Hematopoietic multipotent progenitor cell (in vitro differentiated cells): ENCODE measurements around the gene SDSL. TPM values are rescaled to one million over a fixed set of nuclear protein-coding genes. Genes with fewer than 3 reads are reported as not detected.

Experiments used
- DNase-seq, 3 donors: peaks; one replicate each; pipeline ENCODE4 v3.0.0-alpha.2; 2011 to 2015; ENCODE audit warnings: low read depth in 2 of 3, low spot score in 2 of 3
- total RNA-seq: library from RNA; depleted of rRNA; stranded (reverse); fragments of >200 nt; gene quantifications from one replicate; pipeline ENCODE4 v1.2.3, GENCODE V29; 2012

The SDSL gene
- total RNA-seq, 1 donor = 16.2 TPM

GRCh38 chr12:113396200-113396599, 26.0 kb upstream of the SDSL start:
- DNase-seq = no peak

GRCh38 chr12:113396828-113397496, 25.2 kb upstream of the SDSL start:
- DNase-seq = no peak

GRCh38 chr12:113397497-113398197, 24.5 kb upstream of the SDSL start:
- DNase-seq = no peak

- DNase-seq = no peak
These were observed 23.6 kb upstream of the SDSL start for GRCh38 chr12:113398346-113399290.

DNA sequence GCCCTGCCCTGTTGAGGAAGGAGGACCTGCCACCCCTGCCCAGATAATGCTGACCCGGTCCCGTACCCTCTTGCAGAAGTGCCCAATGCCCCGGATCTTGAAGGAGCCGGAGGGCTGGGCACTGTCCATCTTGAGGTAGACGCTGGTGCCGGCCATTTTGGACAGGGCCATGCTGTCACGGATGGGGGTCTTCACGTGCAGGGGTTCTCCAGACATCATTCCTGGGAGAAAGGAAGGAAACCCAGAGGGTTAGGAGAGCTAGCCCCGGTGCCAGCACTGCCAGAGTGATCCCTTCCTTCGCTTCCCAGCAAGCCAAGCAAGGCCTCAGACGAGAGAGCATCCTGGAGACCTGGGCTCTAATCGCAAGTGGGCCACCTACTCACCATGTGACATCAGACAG, 22.7 kb upstream of the SDSL start:
- DNase-seq = no peak

- DNase-seq = no peak
These were observed 21.8 kb upstream of the SDSL start for GRCh38 chr12:113400362-113400761.

- DNase-seq = no peak
These were observed 20.8 kb upstream of the SDSL start for GRCh38 chr12:113401066-113402000.

DNA sequence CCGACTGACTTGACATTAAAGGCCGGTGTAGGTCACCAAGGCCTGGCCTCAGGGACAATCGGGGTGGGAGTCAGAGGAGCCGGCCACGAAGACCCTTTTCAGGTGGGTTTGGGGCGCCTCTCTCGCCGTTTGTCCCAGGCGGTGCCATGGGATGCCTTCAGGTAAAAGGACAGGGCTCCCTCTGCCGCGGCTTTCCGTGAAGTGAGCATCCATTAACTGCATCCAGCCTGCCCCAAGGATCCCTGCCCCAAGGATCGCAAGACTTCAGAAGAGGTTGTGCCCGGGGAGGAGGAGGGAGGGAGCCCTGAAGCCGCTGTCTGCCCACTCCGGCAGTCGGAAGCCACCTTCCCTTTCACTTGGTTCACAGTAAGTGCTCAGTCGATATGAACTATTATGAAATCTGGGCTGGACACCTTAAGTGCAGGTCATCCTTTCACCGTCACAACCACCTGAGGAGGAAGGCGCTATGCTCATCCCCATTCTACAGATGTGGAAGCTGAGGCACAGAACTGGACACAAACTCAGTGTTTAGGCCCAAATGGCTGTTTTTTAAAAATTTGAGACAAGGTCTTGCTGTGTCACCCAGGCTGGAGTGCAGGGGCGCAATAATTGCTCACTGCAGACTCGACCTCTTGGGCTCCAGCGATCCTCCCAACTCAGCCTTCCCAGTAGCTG, 19.5 kb upstream of the SDSL start:
- no peak for DNase-seq

- DNase-seq = peak in 2 of 3 donors; percentile 50 to 58
These were observed 18.5 kb upstream of the SDSL start, which contains the start of gene SDS for GRCh38 chr12:113403435-113404415. TSS of gene SDS (minus strand) at chr12:113403887. CDS start at chr12:113399708, 4,179 bp downstream.

DNA sequence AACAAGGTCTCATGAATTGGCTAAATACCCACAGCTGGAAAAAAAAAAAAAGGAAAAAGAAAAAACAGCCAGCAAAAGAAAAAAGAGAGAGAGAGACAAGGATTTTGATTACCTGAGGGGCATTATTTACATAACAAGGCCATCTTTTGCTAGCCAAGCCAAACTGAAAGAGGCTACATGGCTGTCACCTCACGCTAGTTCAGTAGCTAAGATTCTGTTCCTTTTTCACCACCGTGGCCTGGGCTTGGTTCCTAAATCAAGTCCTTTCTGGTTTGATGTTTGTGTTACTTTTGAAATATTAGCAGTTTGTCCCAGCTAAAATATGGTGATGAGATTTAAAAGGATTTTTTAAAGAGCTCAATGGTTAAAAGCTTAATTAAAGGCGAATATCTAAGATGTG, 16.5 kb upstream of the SDSL start:
- no peak for DNase-seq

GRCh38 chr12:113407931-113408600, 14.1 kb upstream of the SDSL start:
- DNase-seq = peak in 2 of 3 donors; percentile 20 to 26

GRCh38 chr12:113408756-113409298, 13.4 kb upstream of the SDSL start:
- peak in 1 of 3 donors; percentile 59 for DNase-seq

DNA sequence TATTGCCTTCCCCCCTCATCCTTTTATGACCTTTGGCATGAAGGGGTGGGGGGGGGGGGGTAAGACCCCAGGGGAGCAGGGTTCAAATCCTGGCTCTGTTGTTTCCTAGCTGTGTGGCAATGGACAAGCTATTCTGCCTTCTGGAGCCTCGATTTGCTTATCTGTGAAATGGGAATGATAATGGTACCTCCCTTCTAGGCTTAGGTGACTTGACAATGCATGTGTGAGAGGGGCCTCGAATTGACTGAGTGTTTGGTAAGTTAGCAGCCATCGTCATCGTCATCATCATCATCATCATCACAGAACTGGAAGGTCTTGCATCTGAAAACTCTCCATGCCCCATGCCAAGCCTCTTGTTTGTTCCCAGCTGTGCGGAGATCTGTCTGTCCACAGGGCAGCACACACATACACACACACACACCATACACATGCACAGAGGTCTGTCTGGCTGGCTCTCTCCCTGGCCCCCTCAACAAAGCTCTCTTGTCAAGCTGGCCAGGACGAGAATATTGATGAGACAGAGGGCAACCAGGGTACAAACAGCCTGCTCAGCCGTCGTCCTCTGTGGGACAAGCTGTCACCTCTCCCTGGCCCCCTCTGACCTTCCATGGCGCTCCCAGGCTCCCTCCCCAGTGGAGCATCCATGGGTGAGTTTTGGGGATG, 12.6 kb upstream of the SDSL start:
- DNase-seq = no peak

GRCh38 chr12:113413488-113413939, 8.7 kb upstream of the SDSL start:
- no peak for DNase-seq

DNA sequence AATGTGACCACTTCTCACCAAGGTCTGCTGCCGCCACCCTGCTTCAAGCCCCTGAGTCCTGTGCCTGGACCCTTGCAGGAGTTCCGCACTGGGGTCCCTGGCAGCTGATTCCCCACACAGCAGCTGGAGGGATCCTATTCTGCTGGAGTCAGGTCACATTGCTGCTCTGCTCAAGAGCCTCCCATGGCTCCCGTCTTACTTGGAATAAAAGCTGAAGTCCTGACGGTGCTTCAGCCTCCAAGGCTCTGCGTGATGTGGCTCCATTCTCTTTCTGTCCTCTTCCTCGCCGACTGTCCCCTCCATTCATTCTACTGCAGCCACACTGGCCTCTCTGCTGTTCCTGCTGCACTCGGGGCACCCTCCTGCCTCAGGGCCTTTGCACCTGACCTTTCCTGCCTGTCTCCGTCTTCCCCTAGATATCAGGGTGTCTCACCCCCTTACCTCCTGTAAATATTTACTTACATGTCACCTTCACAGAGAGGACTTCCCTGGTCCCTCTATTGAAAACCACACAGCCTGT, 7.6 kb upstream of the SDSL start:
- DNase-seq = no peak

DNA sequence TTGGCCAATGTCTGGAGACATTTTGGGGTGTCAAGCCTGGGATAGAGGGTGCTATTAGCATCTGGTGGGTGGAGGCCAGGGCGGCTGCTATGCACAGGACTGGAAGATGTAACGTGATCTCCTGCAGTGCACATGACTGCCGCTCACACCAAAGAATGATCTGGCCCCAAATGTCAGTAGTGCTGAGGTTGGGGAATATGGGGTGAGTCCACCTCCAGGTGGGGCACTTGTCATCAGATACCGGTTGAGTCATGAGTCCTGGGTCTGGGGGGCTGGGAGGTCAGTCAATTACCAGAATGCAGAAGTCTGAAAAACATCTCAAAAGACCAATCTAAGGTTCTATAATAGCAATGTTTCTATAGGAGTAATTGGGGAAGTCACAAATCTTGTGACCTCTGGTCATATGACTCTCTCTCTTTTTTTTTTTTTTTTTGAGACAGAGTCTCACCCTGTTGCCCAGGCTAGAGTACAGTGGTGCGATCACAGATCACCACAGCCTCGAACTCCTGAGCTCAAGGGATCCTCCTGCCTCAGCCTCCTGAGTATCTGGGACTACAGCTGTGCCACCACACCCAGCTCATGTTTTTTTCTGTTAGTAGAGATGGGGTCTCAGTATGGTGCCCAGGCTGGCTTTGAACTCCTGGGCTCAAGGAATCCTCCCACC, 6.0 kb upstream of the SDSL start:
- DNase-seq = peak in 2 of 3 donors; percentile 66 to 71
